ENCODE results near the gene CCDC88A.

CCDC88A gene

DNA sequence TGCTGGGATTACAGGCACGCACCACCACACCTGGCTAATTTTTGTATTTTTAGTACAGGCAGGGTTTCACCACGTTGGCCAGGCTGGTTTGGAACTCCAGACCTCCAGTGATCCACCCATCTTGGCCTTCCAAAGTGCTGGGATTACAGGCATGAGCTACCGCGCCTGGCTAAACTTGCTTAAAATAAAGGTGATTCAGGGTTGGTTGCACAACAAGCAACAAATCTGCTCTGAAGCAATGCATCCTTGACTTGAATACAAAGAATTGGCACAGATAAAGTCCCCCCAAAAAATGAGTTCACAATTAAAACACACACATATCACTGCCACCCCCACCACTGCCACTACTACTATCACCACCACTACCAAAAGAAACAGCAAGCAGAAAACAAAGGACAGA is 34.9 kb downstream of the CCDC88A start:
- no peaks in the 10 kb centered on the region for H3K27me3 ChIP-seq (ENCODE audit: insufficient read depth, low read length)
- H3K4me2 ChIP-seq (ENCODE audit: low read length) = no peak overlapping the region
- H3K9me2 ChIP-seq (ENCODE audit: low read depth, low read length) = no peaks in the 10 kb centered on the region
- H3K79me2 ChIP-seq (ENCODE audit: insufficient read depth, low read length) = peaks cover 39% of the 10 kb centered on the region
- no peak overlapping the region for H2AFZ ChIP-seq (ENCODE audit: low read length)
- peaks cover 69% of the 10 kb centered on the region for H3K36me3 ChIP-seq (ENCODE audit: insufficient read depth, low read length)
- peaks cover 4% of the 10 kb centered on the region; the same call in 1 of the 2 replicates for H3F3A ChIP-seq (ENCODE audit: insufficient read depth, low read length)
- no peaks in the 10 kb centered on the region for H3K4me1 ChIP-seq (ENCODE audit: insufficient read depth, low read length, severe bottlenecking)
- H3K9me3 ChIP-seq (ENCODE audit: low read length) = no peaks in the 10 kb centered on the region
- no peak overlapping the region for H3K9ac ChIP-seq (ENCODE audit: low read length)
- H4K20me1 ChIP-seq (ENCODE audit: insufficient read depth, low read length) = no peaks in the 10 kb centered on the region
- H3K4me3 ChIP-seq (ENCODE audit: low read depth, low read length, poor library complexity, severe bottlenecking) = no peak overlapping the region
- H3K27ac ChIP-seq (ENCODE audit: low read depth, low read length, poor library complexity, severe bottlenecking) = no peak overlapping the region
- no peak for TF ChIP-seq EZH2 (IDR thresholded peaks at IDR 0.05; ENCODE audit: borderline replicate concordance, low read length)
- TF ChIP-seq, protein P1, sequence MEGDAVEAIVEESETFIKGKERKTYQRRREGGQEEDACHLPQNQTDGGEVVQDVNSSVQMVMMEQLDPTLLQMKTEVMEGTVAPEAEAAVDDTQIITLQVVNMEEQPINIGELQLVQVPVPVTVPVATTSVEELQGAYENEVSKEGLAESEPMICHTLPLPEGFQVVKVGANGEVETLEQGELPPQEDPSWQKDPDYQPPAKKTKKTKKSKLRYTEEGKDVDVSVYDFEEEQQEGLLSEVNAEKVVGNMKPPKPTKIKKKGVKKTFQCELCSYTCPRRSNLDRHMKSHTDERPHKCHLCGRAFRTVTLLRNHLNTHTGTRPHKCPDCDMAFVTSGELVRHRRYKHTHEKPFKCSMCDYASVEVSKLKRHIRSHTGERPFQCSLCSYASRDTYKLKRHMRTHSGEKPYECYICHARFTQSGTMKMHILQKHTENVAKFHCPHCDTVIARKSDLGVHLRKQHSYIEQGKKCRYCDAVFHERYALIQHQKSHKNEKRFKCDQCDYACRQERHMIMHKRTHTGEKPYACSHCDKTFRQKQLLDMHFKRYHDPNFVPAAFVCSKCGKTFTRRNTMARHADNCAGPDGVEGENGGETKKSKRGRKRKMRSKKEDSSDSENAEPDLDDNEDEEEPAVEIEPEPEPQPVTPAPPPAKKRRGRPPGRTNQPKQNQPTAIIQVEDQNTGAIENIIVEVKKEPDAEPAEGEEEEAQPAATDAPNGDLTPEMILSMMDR (IDR thresholded peaks at IDR 0.05; ENCODE audit: low read length) = no peak

DNA sequence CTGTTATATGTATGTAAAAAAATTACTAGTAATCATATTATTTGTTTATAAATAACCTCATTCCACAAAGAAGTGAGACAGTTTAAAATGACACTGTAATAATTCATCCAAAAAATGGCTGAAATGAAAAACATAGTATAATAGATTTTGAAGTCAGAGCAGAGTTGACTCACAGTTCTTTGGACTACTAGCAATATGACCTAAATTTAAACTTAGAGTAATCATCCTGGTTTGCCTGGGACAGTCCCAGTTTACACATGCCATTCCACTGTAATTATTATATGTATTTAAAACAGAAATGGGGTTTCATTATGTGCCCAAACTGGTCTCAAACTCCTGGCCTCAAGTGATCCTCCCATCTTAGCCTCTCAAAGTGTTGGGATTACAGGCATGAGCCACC is 48.3 kb downstream of the CCDC88A start:
- Histone ChIP-seq H3K36me3 (ENCODE audit: insufficient read depth, low read length) (peaks cover 65% of the 10 kb centered on the region), H3K27me3 (ENCODE audit: insufficient read depth, low read length) (no peaks in the 10 kb centered on the region), H3K9me3 (ENCODE audit: low read length) (no peaks in the 10 kb centered on the region), H3K4me2 (ENCODE audit: low read length) (no peak overlapping the region), H2AFZ (ENCODE audit: low read length) (no peak overlapping the region), H3K4me3 (ENCODE audit: low read depth, low read length, poor library complexity, severe bottlenecking) (no peak overlapping the region), H3K27ac (ENCODE audit: low read depth, low read length, poor library complexity, severe bottlenecking) (no peak overlapping the region), H3K9ac (ENCODE audit: low read length) (no peak overlapping the region), H3K9me2 (ENCODE audit: low read depth, low read length) (no peaks in the 10 kb centered on the region), H3F3A (ENCODE audit: insufficient read depth, low read length) (peaks cover 3% of the 10 kb centered on the region; the same call in 1 of the 2 replicates), H3K79me2 (ENCODE audit: insufficient read depth, low read length) (no peaks in the 10 kb centered on the region), H4K20me1 (ENCODE audit: insufficient read depth, low read length) (no peaks in the 10 kb centered on the region), H3K4me1 (ENCODE audit: insufficient read depth, low read length, severe bottlenecking) (no peaks in the 10 kb centered on the region)
- TF ChIP-seq, protein P1 (IDR thresholded peaks at IDR 0.05; ENCODE audit: low read length) = no peak
- TF ChIP-seq EZH2 (IDR thresholded peaks at IDR 0.05; ENCODE audit: borderline replicate concordance, low read length) = no peak

- H4K20me1 ChIP-seq (ENCODE audit: insufficient read depth, low read length) = no peaks in the 10 kb centered on the region
- H3K27ac ChIP-seq (ENCODE audit: low read depth, low read length, poor library complexity, severe bottlenecking) = no peak overlapping the region
- no peak overlapping the region for H3K4me3 ChIP-seq (ENCODE audit: low read depth, low read length, poor library complexity, severe bottlenecking)
- H3K27me3 ChIP-seq (ENCODE audit: insufficient read depth, low read length) = no peaks in the 10 kb centered on the region
- no peaks in the 10 kb centered on the region for H3K9me2 ChIP-seq (ENCODE audit: low read depth, low read length)
- H3F3A ChIP-seq (ENCODE audit: insufficient read depth, low read length) = no peaks in the 10 kb centered on the region
- no peak overlapping the region for H2AFZ ChIP-seq (ENCODE audit: low read length)
- H3K9ac ChIP-seq (ENCODE audit: low read length) = no peak overlapping the region
- peaks cover 61% of the 10 kb centered on the region for H3K36me3 ChIP-seq (ENCODE audit: insufficient read depth, low read length)
- peaks cover 7% of the 10 kb centered on the region; the same call in 1 of the 2 replicates for H3K79me2 ChIP-seq (ENCODE audit: insufficient read depth, low read length)
- TF ChIP-seq EZH2 (IDR thresholded peaks at IDR 0.05; ENCODE audit: borderline replicate concordance, low read length) = no peak
- TF ChIP-seq, protein P1 (IDR thresholded peaks at IDR 0.05; ENCODE audit: low read length) = no peak
- no peaks in the 10 kb centered on the region for H3K9me3 ChIP-seq (ENCODE audit: low read length)
- peaks cover 9% of the 10 kb centered on the region for H3K4me1 ChIP-seq (ENCODE audit: insufficient read depth, low read length, severe bottlenecking)
- H3K4me2 ChIP-seq (ENCODE audit: low read length) = no peak overlapping the region
Observed at GRCh38 chr2:55370208-55370607, 49.4 kb downstream of the CCDC88A start.
